DMS153 (cell line): ENCODE measurements around the gene PLEKHM2.
"Not testable (repeated sequence)": the region's sequence is repeated elsewhere in the genome, so short reads cannot be mapped to it uniquely, and the experiment has no call there.

Experiments used
- DNase-seq: peaks from one replicate; lab custom pipeline; 2025; lab: John Stamatoyannopoulos, UW

PLEKHM2 gene

GRCh38 chr1:15684042-15684461, at the start of gene PLEKHM2:
TSS of gene PLEKHM2 (plus strand) at chr1:15684320. CDS start at chr1:15684559, 239 bp downstream.
- no peak for DNase-seq

GRCh38 chr1:15636436-15636835, 47.7 kb upstream of the PLEKHM2 start:
- DNase-seq, result no peak

GRCh38 chr1:15637826-15638225, 46.3 kb upstream of the PLEKHM2 start:
- no peak for DNase-seq

GRCh38 chr1:15639262-15639661, 44.9 kb upstream of the PLEKHM2 start:
- DNase-seq, result no peak

GRCh38 chr1:15639931-15640330, 44.2 kb upstream of the PLEKHM2 start:
- DNase-seq, result no peak

GRCh38 chr1:15640667-15641066, 43.5 kb upstream of the PLEKHM2 start:
- no peak for DNase-seq

- no peak for DNase-seq
Observed at GRCh38 chr1:15649937-15650336, 34.2 kb upstream of the PLEKHM2 start.

- DNase-seq, result no peak
Observed at GRCh38 chr1:15650433-15650832, 33.7 kb upstream of the PLEKHM2 start.

GRCh38 chr1:15652130-15652529, 32.0 kb upstream of the PLEKHM2 start:
- not testable (repeated sequence) for DNase-seq

GRCh38 chr1:15654091-15654690, 29.9 kb upstream of the PLEKHM2 start:
- DNase-seq, result no peak

- DNase-seq, result no peak
Observed at GRCh38 chr1:15656464-15656863, 27.7 kb upstream of the PLEKHM2 start.

- no peak for DNase-seq
Observed at GRCh38 chr1:15657021-15657420, 27.1 kb upstream of the PLEKHM2 start.

GRCh38 chr1:15660151-15660550, 24.0 kb upstream of the PLEKHM2 start:
- DNase-seq, result no peak

- no peak for DNase-seq
Observed at GRCh38 chr1:15662477-15662876, 21.6 kb upstream of the PLEKHM2 start.

GRCh38 chr1:15663925-15664324, 20.2 kb upstream of the PLEKHM2 start:
- DNase-seq, result no peak

- no peak for DNase-seq
Observed at GRCh38 chr1:15667362-15667761, 16.8 kb upstream of the PLEKHM2 start.

GRCh38 chr1:15668089-15668754, 15.9 kb upstream of the PLEKHM2 start:
- no peak for DNase-seq

- DNase-seq, result no peak
Observed at GRCh38 chr1:15669074-15669473, 15.0 kb upstream of the PLEKHM2 start.

GRCh38 chr1:15669864-15670263, 14.3 kb upstream of the PLEKHM2 start:
- DNase-seq, result no peak

GRCh38 chr1:15671430-15671829, 12.7 kb upstream of the PLEKHM2 start:
- no peak for DNase-seq

- no peak for DNase-seq
Observed at GRCh38 chr1:15674386-15675159, 9.5 kb upstream of the PLEKHM2 start.

- no peak for DNase-seq
Observed at GRCh38 chr1:15676010-15676409, 8.1 kb upstream of the PLEKHM2 start.
